IMR-90 (cell line): Measurements from ENCODE around the gene TAS1R1. TPM values are rescaled to one million over a fixed set of nuclear protein-coding genes. Genes with fewer than 3 reads are reported as not detected.

ENCODE experiments used
- ATAC-seq: fragments of 200-7000 bp; cut with Tn5 transposase; 2 replicates; pipeline ENCODE4 v1.9.1; 2020; ENCODE audit warnings: low read depth, mild to moderate bottlenecking, moderate library complexity
- BruUV-seq: library from RNA; stranded (reverse); fragments of 400-500 nt; replicated peaks from 2 replicates; lab custom pipeline; 2021; lab: Mats Ljungman, UMichigan
- CTCF ChIA-PET: fragments of 300-600 bp; formaldehyde crosslinking; extraction: SDS; loops from one replicate; lab custom pipeline; 2021; ENCODE audit warnings: antibody characterized with exemption; lab: Yijun Ruan, JAX
- POLR2A ChIA-PET: fragments of 300-600 bp; sonication (Branson Sonifier 250); formaldehyde crosslinking; loops from one replicate; lab custom pipeline; 2022; ENCODE audit warnings: antibody characterized with exemption; ENCODE audit not compliant: unreplicated experiment; lab: Charles Lee
- DNase-seq: peaks from one replicate; pipeline ENCODE4 v3.0.0; 2013
- H2AFZ ChIP-seq: replicated peaks from 2 replicates; pipeline ENCODE3; 2013; ENCODE audit warnings: low read length, mild to moderate bottlenecking; ENCODE audit not compliant: poor library complexity
- H2AK5ac ChIP-seq: 2 replicates; pipeline ENCODE4 v1.6.1; 2013; ENCODE audit warnings: low read depth, low read length, inconsistent platforms
- H2AK9ac ChIP-seq: replicated peaks from 2 replicates; pipeline ENCODE3; 2013; ENCODE audit warnings: mild to moderate bottlenecking, low read depth, low read length, moderate library complexity; ENCODE audit not compliant: poor library complexity
- H2BK120ac ChIP-seq: 2 replicates; pipeline ENCODE4 v1.6.1; 2013; ENCODE audit warnings: low read depth, low read length, inconsistent platforms
- H2BK15ac ChIP-seq: 3 replicates; pipeline ENCODE4 v1.6.1; 2013; ENCODE audit warnings: low read depth, low read length, inconsistent platforms
- H2BK20ac ChIP-seq: 2 replicates; pipeline ENCODE4 v1.6.1; 2013; ENCODE audit warnings: low read depth, mild to moderate bottlenecking, inconsistent platforms, low read length, moderate library complexity
- H2BK5ac ChIP-seq: 2 replicates; pipeline ENCODE4 v1.6.1; 2013; ENCODE audit warnings: mild to moderate bottlenecking, low read depth, low read length, inconsistent platforms; ENCODE audit not compliant: poor library complexity, severe bottlenecking
- H3K14ac ChIP-seq: replicated peaks from 2 replicates; pipeline ENCODE4 v1.6.1; 2013; ENCODE audit warnings: low read depth, low read length, inconsistent platforms
- H3K18ac ChIP-seq: 2 replicates; pipeline ENCODE4 v1.6.1; 2013; ENCODE audit warnings: low read depth, low read length, control low read depth
- H3K23ac ChIP-seq: 2 replicates; pipeline ENCODE4 v1.6.1; 2013; ENCODE audit warnings: low read depth, low read length, inconsistent platforms
- H3K27ac ChIP-seq: 2 replicates; pipeline ENCODE4 v1.5.1; 2013; ENCODE audit warnings: mild to moderate bottlenecking, control low read depth, low read length; ENCODE audit not compliant: insufficient read depth
- H3K27me3 ChIP-seq: 2 replicates; pipeline ENCODE4 v1.6.1; 2013; ENCODE audit warnings: low read length; ENCODE audit not compliant: control insufficient read depth, insufficient read depth
- H3K36me3 ChIP-seq: 2 replicates; pipeline ENCODE4 v1.6.1; 2013; ENCODE audit warnings: low read length, mixed read lengths; ENCODE audit not compliant: control insufficient read depth, insufficient read depth
- H3K4ac ChIP-seq: 2 replicates; pipeline ENCODE4 v1.6.1; 2013; ENCODE audit warnings: low read depth, low read length, inconsistent platforms
- H3K4me1 ChIP-seq: 2 replicates; pipeline ENCODE4 v1.6.1; 2013; ENCODE audit warnings: low read length, mixed read lengths; ENCODE audit not compliant: control insufficient read depth, insufficient read depth
- H3K4me2 ChIP-seq: 2 replicates; pipeline ENCODE4 v1.6.1; 2013; ENCODE audit warnings: low read depth, mild to moderate bottlenecking, control low read depth, low read length, moderate library complexity
- H3K4me3 ChIP-seq: 2 replicates; pipeline ENCODE4 v1.5.1; 2013; ENCODE audit warnings: low read depth, mild to moderate bottlenecking, control low read depth, low read length, moderate library complexity; ENCODE audit not compliant: insufficient read depth
- H3K56ac ChIP-seq: 2 replicates; pipeline ENCODE4 v1.6.1; 2013; ENCODE audit warnings: low read length, inconsistent platforms; ENCODE audit not compliant: insufficient read depth; ENCODE audit errors: extremely low read depth
- H3K79me1 ChIP-seq, 2 experiments: 2 replicates each; pipeline ENCODE4 v1.6.1; 2013; ENCODE audit warnings: low read length in 2 of 2, inconsistent platforms in 1 of 2, low read depth in 1 of 2
- H3K9ac ChIP-seq: 2 replicates; pipeline ENCODE4 v1.6.1; 2013; ENCODE audit warnings: low read depth, low read length, control low read depth
- H3K9me1 ChIP-seq: 2 replicates; pipeline ENCODE4 v1.6.1; 2013; ENCODE audit warnings: low read length, inconsistent platforms; ENCODE audit not compliant: insufficient read depth
- H3K9me3 ChIP-seq: 2 replicates; pipeline ENCODE4 v1.6.1; 2013; ENCODE audit warnings: low read length; ENCODE audit not compliant: control insufficient read depth, insufficient read depth
- H4K20me1 ChIP-seq: 2 replicates; pipeline ENCODE4 v1.6.1; 2013; ENCODE audit warnings: low read length, inconsistent platforms; ENCODE audit not compliant: insufficient read depth
- H4K5ac ChIP-seq: 2 replicates; pipeline ENCODE4 v1.6.1; 2013; ENCODE audit warnings: mild to moderate bottlenecking, low read depth, low read length, control low read depth
- H4K8ac ChIP-seq, 2 experiments: 2 replicates each; pipeline ENCODE4 v1.6.1; 2013; ENCODE audit warnings: low read depth in 2 of 2, low read length in 2 of 2, control low read depth in 1 of 2, inconsistent platforms in 1 of 2
- H4K91ac ChIP-seq: 2 replicates; pipeline ENCODE4 v1.6.1; 2013; ENCODE audit warnings: low read depth, low read length, inconsistent platforms; ENCODE audit not compliant: insufficient read depth
- SMC3 ChIP-seq: fragments of 150-350 bp; IDR thresholded peaks from 2 replicates; pipeline ENCODE4 v1.6.1; 2016; ENCODE audit warnings: low read depth, mild to moderate bottlenecking, antibody characterized with exemption, low read length, moderate library complexity
- WGBS, 2 experiments: methylation state at CpG; one replicate each; pipeline versions ENCODE4 v1.1.5 to v1.1.7; 2013; ENCODE audit warnings: missing lambda C conversion rate in 2 of 2; ENCODE audit not compliant: insufficient read length in 1 of 2; ENCODE audit errors: extremely low coverage in 2 of 2; 5-methylcytosine and 5-hydroxymethylcytosine counted together
- dilution Hi-C: fragments of 300-500 bp; cut with HindIII; formaldehyde crosslinking; loops from one replicate; pipeline ENCODE4 v1.14.3; 2018; ENCODE audit warnings: low sequenced_read_pairs; ENCODE audit not compliant: unreplicated experiment
- in situ Hi-C: fragments of 300-500 bp; cut with MboI; formaldehyde crosslinking; loops from 3 replicates; pipeline ENCODE4 v1.14.3; 2019; ENCODE audit warnings: low sequenced_read_pairs, inconsistent platforms, mixed read lengths
- intact Hi-C: fragments of 100-400 bp; cut with micrococcal nuclease; formaldehyde crosslinking; loops from 2 replicates; pipeline ENCODE4 v1.10.0; 2022
- microRNA-seq, 2 experiments: library from miRNA; stranded (forward) in 1 of 2; unstranded in 1 of 2; fragments of 10-50 nt in 1 of 2; fragments of <30 nt in 1 of 2; gene quantifications in 1 of 2; microRNA quantifications in 1 of 2; one replicate each; pipeline versions ENCODE3 to v1.1.0; 2013 to 2020; ENCODE audit not compliant: insufficient read depth in 1 of 2, insufficient read length in 1 of 2, unreplicated experiment in 1 of 2
- polyA plus RNA-seq, 3 experiments: library from polyadenylated mRNA; depleted of rRNA; stranded (reverse); fragments of >200 nt; gene quantifications; 2 replicates each; pipeline ENCODE4 v1.2.3, GENCODE V29; 2012; ENCODE audit warnings: low replicate concordance in 1 of 3
- small RNA-seq, 5 experiments: library from RNA; depleted of rRNA; stranded (forward); fragments of <200 nt; gene quantifications; one replicate each; pipeline ENCODE3, GENCODE V24; 2012
- total RNA-seq: library from RNA; depleted of rRNA; stranded (reverse); fragments of >200 nt; gene quantifications from 2 replicates; pipeline ENCODE4 v1.2.3, GENCODE V29; 2012; rRNA removed

TAS1R1 gene
- total and polyA plus RNA-seq, 2 of the 4 experiments (the other 2 are of a cell fraction), result 0.05 TPM; not detected in 1

DNA sequence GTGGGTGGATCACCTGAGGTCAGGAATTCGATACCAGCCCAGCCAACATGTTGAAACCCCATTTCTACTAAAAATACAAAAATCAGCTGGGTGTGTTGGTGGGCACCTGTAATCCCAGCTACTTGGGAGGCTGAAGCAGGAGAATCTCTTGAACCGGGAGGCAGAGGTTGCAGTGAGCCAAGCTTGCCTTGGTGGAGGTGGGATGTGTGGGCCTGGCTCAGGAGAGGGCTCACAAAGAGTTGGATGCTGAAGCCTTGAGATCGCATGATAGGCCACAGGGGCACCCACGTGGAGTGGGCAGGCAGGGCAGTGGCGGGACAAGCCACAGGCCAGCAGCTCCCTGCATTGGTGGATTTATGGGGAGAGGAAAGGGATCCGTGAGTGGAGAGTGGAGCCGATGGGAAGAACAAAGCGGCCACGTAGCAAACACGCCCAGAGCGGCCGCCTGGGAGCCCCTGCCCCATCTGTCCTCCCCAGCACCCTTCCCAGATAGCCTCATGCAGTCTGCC is 73.9 kb downstream of the TAS1R1 start:
- Histone ChIP-seq H2BK20ac (no peak overlapping the region), H4K91ac (no peak overlapping the region), H3K36me3 (peaks cover 46% of the 10 kb centered on the region), H3K23ac (no peak overlapping the region), H4K20me1 (peaks cover 27% of the 10 kb centered on the region), H3K27me3 (no peaks in the 10 kb centered on the region), H3K9me3 (no peaks in the 10 kb centered on the region), H3K18ac (no peak overlapping the region), H2AK5ac (no peak overlapping the region), H3K27ac (no peak overlapping the region), H3K14ac (no peak overlapping the region), H3K4me3 (no peak overlapping the region), H3K9me1 (peaks cover 4% of the 10 kb centered on the region; the same call in 1 of the 2 replicates), H3K9ac (no peak overlapping the region), H3K56ac (no peak overlapping the region), H2BK15ac (no peak overlapping the region), H3K4me1 (peaks cover 6% of the 10 kb centered on the region), H2BK120ac (no peak overlapping the region), H3K79me1 (peaks cover 18 to 53% of the 10 kb centered on the region in 2 experiments), H2AK9ac (no peak overlapping the region), H3K4me2 (no peak overlapping the region), H2AFZ (no peak overlapping the region), H2BK5ac (no peak overlapping the region), H4K8ac (no peak overlapping the region), H4K5ac (no peak overlapping the region), H3K4ac (no peak overlapping the region)
- ATAC-seq (no peak), DNase-seq (no peak)
- intact Hi-C loops (no loop called here), in situ Hi-C loops (no loop called here), dilution Hi-C loops (no loop called here)
- POLR2A ChIA-PET, result no interaction called here
- no TSS peak for BruUV-seq
- no peak for TF ChIP-seq SMC3
- CTCF ChIA-PET, result no interaction called here
- WGBS, 2 experiments, result 100% methylated on average over 2 of the region's 12 CpGs; no CpG with 5 or more reads in 1 of the 2 experiments

Small RNAs within 50 kb of the gene (microRNA-seq; reads per million reads assigned to microRNA genes)
- gene RNU6-731P (ENCODE audit: insufficient read depth, insufficient read length), result not detected

Small RNAs within 50 kb of the gene (small RNA-seq; reads per million reads assigned to genes)
- gene RNU6-731P, result 0 reads per million in 5 experiments

Other genes with a start within 250 kb of the TAS1R1 start
- 48.9 and 51.6 TPM in 2 replicates for gene ACOT7, start 161.5 kb upstream of the TAS1R1 start, total RNA-seq
- gene ACOT7, start 161.5 kb upstream of the TAS1R1 start, polyA plus RNA-seq (2012; rRNA removed), result 242 and 271 TPM in 2 replicates
- gene HES2, start 135.4 kb upstream of the TAS1R1 start, total RNA-seq, result not detected in 2 replicates
- gene HES2, start 135.4 kb upstream of the TAS1R1 start, polyA plus RNA-seq (2012; rRNA removed), result not detected in 2 replicates
- under 0.01 TPM in 1 of 2 replicates, not detected in the other for gene ESPN, start 130.5 kb upstream of the TAS1R1 start, total RNA-seq
- gene ESPN, start 130.5 kb upstream of the TAS1R1 start, polyA plus RNA-seq (2012; rRNA removed), result 0.02 and 0.03 TPM in 2 replicates
- gene TNFRSF25, start 89.1 kb upstream of the TAS1R1 start, total RNA-seq, result 0.83 and 1.3 TPM in 2 replicates
- gene TNFRSF25, start 89.1 kb upstream of the TAS1R1 start, polyA plus RNA-seq (2012; rRNA removed), result 11.2 and 14.5 TPM in 2 replicates
- gene PLEKHG5, start 63.6 kb upstream of the TAS1R1 start, total RNA-seq, result 4.8 and 5.0 TPM in 2 replicates
- 11.6 and 13.7 TPM in 2 replicates for gene PLEKHG5, start 63.6 kb upstream of the TAS1R1 start, polyA plus RNA-seq (2012; rRNA removed)
- 19.2 and 21.4 TPM in 2 replicates for gene NOL9, start 794 bp upstream of the TAS1R1 start, total RNA-seq
- 12.4 and 13.0 TPM in 2 replicates for gene NOL9, start 794 bp upstream of the TAS1R1 start, polyA plus RNA-seq (2012; rRNA removed)
- gene ZBTB48, start 24.7 kb downstream of the TAS1R1 start, total RNA-seq, result 9.3 and 10.3 TPM in 2 replicates
- gene ZBTB48, start 24.7 kb downstream of the TAS1R1 start, polyA plus RNA-seq (2012; rRNA removed), result 17.5 and 19.7 TPM in 2 replicates
- 12.0 and 14.2 TPM in 2 replicates for gene KLHL21, start 47.6 kb downstream of the TAS1R1 start, total RNA-seq
- gene KLHL21, start 47.6 kb downstream of the TAS1R1 start, polyA plus RNA-seq (2012; rRNA removed), result 36.7 and 37.4 TPM in 2 replicates
- 7.3 and 9.4 TPM in 2 replicates for gene PHF13, start 58.4 kb downstream of the TAS1R1 start, total RNA-seq
- gene PHF13, start 58.4 kb downstream of the TAS1R1 start, polyA plus RNA-seq (2012; rRNA removed), result 7.6 and 9.8 TPM in 2 replicates
- 13.9 and 14.2 TPM in 2 replicates for gene THAP3, start 69.6 kb downstream of the TAS1R1 start, total RNA-seq
- gene THAP3, start 69.6 kb downstream of the TAS1R1 start, polyA plus RNA-seq (2012; rRNA removed), result 14.9 and 16.0 TPM in 2 replicates
- 38.7 and 41.7 TPM in 2 replicates for gene DNAJC11, start 146.5 kb downstream of the TAS1R1 start, total RNA-seq
- gene DNAJC11, start 146.5 kb downstream of the TAS1R1 start, polyA plus RNA-seq (2012; rRNA removed), result 47.8 and 48.5 TPM in 2 replicates
- gene CAMTA1, start 230.1 kb downstream of the TAS1R1 start, total RNA-seq, result 35.5 and 65.3 TPM in 2 replicates
- gene CAMTA1, start 230.1 kb downstream of the TAS1R1 start, polyA plus RNA-seq (2012; rRNA removed), result 52.0 and 74.3 TPM in 2 replicates